Activated T-helper 1 cell treated with anti-CD3 and anti-CD28 coated beads, Interleukin-12 subunit alpha, Interleukin-12 subunit beta, Interleukin-2, Interleukin-4 antibody, amounts not matched to agents 30 ng/mL and 10 ng/mL and 1 ng/mL, durations not matched to agents 14 hours and 24 hours and 36 hours (primary cell): Measurements from ENCODE around the gene STARD9. TPM values are rescaled to one million over a fixed set of nuclear protein-coding genes. Genes with fewer than 3 reads are reported as not detected.

Experiments
- DNase-seq: peaks from one replicate; pipeline ENCODE4 v3.0.0; 2021; ENCODE audit warnings: low spot score
- H3K27ac Mint-ChIP-seq: one replicate; pipeline ENCODE4 v1.8.0; 2021; ENCODE audit warnings: mild to moderate bottlenecking, mixed read lengths
- H3K27me3 Mint-ChIP-seq: one replicate; pipeline ENCODE4 v1.8.0; 2022; ENCODE audit warnings: mild to moderate bottlenecking, moderate library complexity, mixed read lengths; ENCODE audit not compliant: insufficient read depth
- H3K36me3 Mint-ChIP-seq: one replicate; pipeline ENCODE4 v1.8.0; 2021; ENCODE audit warnings: low read depth, mixed read lengths
- H3K4me1 Mint-ChIP-seq: one replicate; pipeline ENCODE4 v1.8.0; 2021; ENCODE audit warnings: low read depth, mixed read lengths
- H3K4me3 Mint-ChIP-seq: one replicate; pipeline ENCODE4 v1.8.0; 2021; ENCODE audit warnings: mild to moderate bottlenecking, moderate library complexity, mixed read lengths
- H3K9me3 Mint-ChIP-seq: one replicate; pipeline ENCODE4 v1.8.0; 2021; ENCODE audit warnings: mixed read lengths
- intact Hi-C: fragments of 100-400 bp; cut with micrococcal nuclease; formaldehyde crosslinking; loops from one replicate; pipeline ENCODE4 v1.15.1; 2024
- total RNA-seq: library from RNA; stranded (reverse); gene quantifications from 2 replicates; pipeline ENCODE4 v1.2.3, GENCODE V29; 2022

STARD9 gene
- total RNA-seq, 1 donor from 2014 or later, result 9.2 TPM

- H3K4me3 Mint-ChIP-seq, result peak overlapping the region; percentile 92
- H3K27ac Mint-ChIP-seq, result peak overlapping the region; percentile 50
- no peak for DNase-seq
- H3K4me1 Mint-ChIP-seq, result peaks cover 39% of the 10 kb centered on the region
- intact Hi-C loops, result no loop called here
- H3K36me3 Mint-ChIP-seq, result peaks cover 9% of the 10 kb centered on the region
- H3K9me3 Mint-ChIP-seq, result no peaks in the 10 kb centered on the region
- peaks cover 24% of the 10 kb centered on the region for H3K27me3 Mint-ChIP-seq
Measured at GRCh38 chr15:42576040-42576594, 711 bp downstream of the STARD9 start.

GRCh38 chr15:42576776-42577175, 1.4 kb downstream of the STARD9 start:
- no peak for DNase-seq
- Mint-ChIP-seq H3K27me3 (peaks cover 24% of the 10 kb centered on the region), H3K27ac (peak overlapping the region; percentile 34), H3K4me1 (peaks cover 46% of the 10 kb centered on the region), H3K4me3 (peak overlapping the region; percentile 92), H3K36me3 (peaks cover 8% of the 10 kb centered on the region), H3K9me3 (no peaks in the 10 kb centered on the region)
- intact Hi-C loops, result no loop called here

- intact Hi-C loops, result no loop called here
- no peak overlapping the region for H3K27ac Mint-ChIP-seq
- H3K9me3 Mint-ChIP-seq, result no peaks in the 10 kb centered on the region
- H3K4me1 Mint-ChIP-seq, result peaks cover 54% of the 10 kb centered on the region
- peaks cover 7% of the 10 kb centered on the region for H3K36me3 Mint-ChIP-seq
- DNase-seq, result no peak
- H3K4me3 Mint-ChIP-seq, result peak overlapping the region; percentile 16
- H3K27me3 Mint-ChIP-seq, result peaks cover 25% of the 10 kb centered on the region
Measured at GRCh38 chr15:42577514-42578031, 2.2 kb downstream of the STARD9 start.

- Mint-ChIP-seq H3K27me3 (peaks cover 28% of the 10 kb centered on the region), H3K4me3 (no peak overlapping the region), H3K4me1 (peaks cover 58% of the 10 kb centered on the region), H3K27ac (no peak overlapping the region), H3K36me3 (peaks cover 7% of the 10 kb centered on the region), H3K9me3 (no peaks in the 10 kb centered on the region)
- intact Hi-C loops, result no loop called here
- DNase-seq, result no peak
Measured at GRCh38 chr15:42578984-42579537, 3.7 kb downstream of the STARD9 start.

GRCh38 chr15:42581272-42581730, 5.9 kb downstream of the STARD9 start:
- Mint-ChIP-seq H3K36me3 (peaks cover 7% of the 10 kb centered on the region), H3K9me3 (no peaks in the 10 kb centered on the region), H3K4me3 (peak overlapping the region; percentile 80), H3K27ac (peak overlapping the region; percentile 64), H3K4me1 (peaks cover 53% of the 10 kb centered on the region), H3K27me3 (peaks cover 28% of the 10 kb centered on the region)
- peak; percentile 78 for DNase-seq
- intact Hi-C loops, result no loop called here

- H3K27ac Mint-ChIP-seq, result no peak overlapping the region
- H3K9me3 Mint-ChIP-seq, result no peaks in the 10 kb centered on the region
- peaks cover 7% of the 10 kb centered on the region for H3K36me3 Mint-ChIP-seq
- H3K4me3 Mint-ChIP-seq, result peak overlapping the region; percentile 11
- no peak for DNase-seq
- peaks cover 26% of the 10 kb centered on the region for H3K27me3 Mint-ChIP-seq
- H3K4me1 Mint-ChIP-seq, result peaks cover 41% of the 10 kb centered on the region
- intact Hi-C loops, result no loop called here
Measured at GRCh38 chr15:42582569-42583375, 7.4 kb downstream of the STARD9 start.

- peaks cover 15% of the 10 kb centered on the region for H3K27me3 Mint-ChIP-seq
- H3K27ac Mint-ChIP-seq, result no peak overlapping the region
- no peaks in the 10 kb centered on the region for H3K9me3 Mint-ChIP-seq
- intact Hi-C loops, result no loop called here
- H3K36me3 Mint-ChIP-seq, result peaks cover 7% of the 10 kb centered on the region
- H3K4me1 Mint-ChIP-seq, result peaks cover 31% of the 10 kb centered on the region
- no peak overlapping the region for H3K4me3 Mint-ChIP-seq
- no peak for DNase-seq
Measured at GRCh38 chr15:42584031-42584765, 8.8 kb downstream of the STARD9 start.

- intact Hi-C loops, result no loop called here
- H3K27ac Mint-ChIP-seq, result no peak overlapping the region
- no peak overlapping the region for H3K4me3 Mint-ChIP-seq
- no peaks in the 10 kb centered on the region for H3K4me1 Mint-ChIP-seq
- H3K27me3 Mint-ChIP-seq, result no peaks in the 10 kb centered on the region
- H3K9me3 Mint-ChIP-seq, result no peaks in the 10 kb centered on the region
- peaks cover 5% of the 10 kb centered on the region for H3K36me3 Mint-ChIP-seq
- DNase-seq, result no peak
Measured at GRCh38 chr15:42590619-42591237, 15.3 kb downstream of the STARD9 start.

- no peak for DNase-seq
- no peak overlapping the region for H3K4me3 Mint-ChIP-seq
- H3K27me3 Mint-ChIP-seq, result no peaks in the 10 kb centered on the region
- H3K9me3 Mint-ChIP-seq, result no peaks in the 10 kb centered on the region
- no peaks in the 10 kb centered on the region for H3K4me1 Mint-ChIP-seq
- intact Hi-C loops, result no loop called here
- H3K36me3 Mint-ChIP-seq, result peaks cover 5% of the 10 kb centered on the region
- H3K27ac Mint-ChIP-seq, result no peak overlapping the region
Measured at GRCh38 chr15:42591238-42591934, 16.0 kb downstream of the STARD9 start.

GRCh38 chr15:42592716-42593115, 17.3 kb downstream of the STARD9 start:
- Mint-ChIP-seq H3K4me3 (no peak overlapping the region), H3K27me3 (no peaks in the 10 kb centered on the region), H3K27ac (no peak overlapping the region), H3K9me3 (no peaks in the 10 kb centered on the region), H3K4me1 (no peaks in the 10 kb centered on the region), H3K36me3 (peaks cover 5% of the 10 kb centered on the region)
- intact Hi-C loops, result no loop called here
- DNase-seq, result no peak

GRCh38 chr15:42593143-42593542, 17.7 kb downstream of the STARD9 start:
- Mint-ChIP-seq H3K27me3 (no peaks in the 10 kb centered on the region), H3K4me1 (no peaks in the 10 kb centered on the region), H3K4me3 (no peak overlapping the region), H3K9me3 (no peaks in the 10 kb centered on the region), H3K27ac (no peak overlapping the region), H3K36me3 (peaks cover 5% of the 10 kb centered on the region)
- no peak for DNase-seq
- intact Hi-C loops, result no loop called here

- intact Hi-C loops, result no loop called here
- no peaks in the 10 kb centered on the region for H3K4me1 Mint-ChIP-seq
- no peak for DNase-seq
- no peak overlapping the region for H3K4me3 Mint-ChIP-seq
- peaks cover 5% of the 10 kb centered on the region for H3K36me3 Mint-ChIP-seq
- H3K9me3 Mint-ChIP-seq, result no peaks in the 10 kb centered on the region
- H3K27ac Mint-ChIP-seq, result no peak overlapping the region
- H3K27me3 Mint-ChIP-seq, result no peaks in the 10 kb centered on the region
Measured at GRCh38 chr15:42594095-42594494, 18.7 kb downstream of the STARD9 start.
